H9 (cell line): ENCODE data around the gene COL4A2. TPM values are rescaled to one million over a fixed set of nuclear protein-coding genes. Genes with fewer than 3 reads are reported as not detected.

Experiments
- DNase-seq: peaks from one replicate; pipeline ENCODE4 v3.0.0-alpha.2; 2017
- H2AFZ ChIP-seq: one replicate; pipeline ENCODE4 v1.6.1; 2013; ENCODE audit warnings: mild to moderate bottlenecking, low read length, control low read depth, moderate library complexity
- H2AK5ac ChIP-seq: 2 replicates; pipeline ENCODE4 v1.6.1; 2013; ENCODE audit warnings: low read length, control low read depth, mixed read lengths; ENCODE audit not compliant: insufficient read length
- H2BK120ac ChIP-seq: one replicate; pipeline ENCODE4 v1.6.1; 2013; ENCODE audit warnings: low read depth, mild to moderate bottlenecking, low read length, control low read depth, inconsistent platforms; ENCODE audit not compliant: poor library complexity, severe bottlenecking
- H2BK12ac ChIP-seq: 2 replicates; pipeline ENCODE4 v1.6.1; 2013; ENCODE audit warnings: low read length, control low read depth, mixed read lengths, low read depth; ENCODE audit not compliant: insufficient read length
- H2BK15ac ChIP-seq: 2 replicates; pipeline ENCODE4 v1.6.1; 2013; ENCODE audit warnings: low read depth, low read length, control low read depth
- H2BK20ac ChIP-seq: one replicate; pipeline ENCODE4 v1.6.1; 2013; ENCODE audit warnings: low read depth, mild to moderate bottlenecking, low read length, control low read depth, inconsistent platforms; ENCODE audit not compliant: poor library complexity, severe bottlenecking
- H2BK5ac ChIP-seq: 2 replicates; pipeline ENCODE4 v1.6.1; 2013; ENCODE audit warnings: low read length, control low read depth, mixed read lengths; ENCODE audit not compliant: insufficient read length
- H3K14ac ChIP-seq: 2 replicates; pipeline ENCODE4 v1.6.1; 2013; ENCODE audit warnings: low read length, control low read depth; ENCODE audit not compliant: insufficient read depth
- H3K18ac ChIP-seq: 2 replicates; pipeline ENCODE4 v1.6.1; 2013; ENCODE audit warnings: low read depth, mild to moderate bottlenecking, mixed read lengths, low read length, control low read depth; ENCODE audit not compliant: insufficient read length
- H3K23ac ChIP-seq: 2 replicates; pipeline ENCODE4 v1.6.1; 2013; ENCODE audit warnings: low read length, control low read depth, mixed read lengths, low read depth; ENCODE audit not compliant: insufficient read length
- H3K23me2 ChIP-seq: 2 replicates; pipeline ENCODE4 v1.6.1; 2013; ENCODE audit warnings: low read depth, mild to moderate bottlenecking, mixed read lengths, low read length, control low read depth; ENCODE audit not compliant: insufficient read length, poor library complexity, severe bottlenecking
- H3K27ac ChIP-seq: 2 replicates; pipeline ENCODE4 v1.5.1; 2013; ENCODE audit warnings: low read length, control low read depth, mixed read lengths, low read depth; ENCODE audit not compliant: insufficient read length
- H3K27me3 ChIP-seq: 2 replicates; pipeline ENCODE4 v1.6.1; 2013; ENCODE audit warnings: low read length, control low read depth, inconsistent platforms; ENCODE audit not compliant: insufficient read depth
- H3K4ac ChIP-seq: 2 replicates; pipeline ENCODE4 v1.6.1; 2013; ENCODE audit warnings: low read depth, mild to moderate bottlenecking, control low read depth, inconsistent platforms, low read length, moderate library complexity
- H3K4me1 ChIP-seq: 2 replicates; pipeline ENCODE4 v1.6.1; 2013; ENCODE audit warnings: low read length, control low read depth, inconsistent platforms; ENCODE audit not compliant: insufficient read depth
- H3K4me2 ChIP-seq: 2 replicates; pipeline ENCODE4 v1.6.1; 2013; ENCODE audit warnings: low read length, control low read depth, mixed read lengths; ENCODE audit not compliant: insufficient read length, insufficient read depth
- H3K56ac ChIP-seq: 2 replicates; pipeline ENCODE4 v1.6.1; 2013; ENCODE audit warnings: low read depth, mild to moderate bottlenecking, mixed read lengths, low read length, control low read depth; ENCODE audit not compliant: insufficient read length
- H3K79me1 ChIP-seq: 2 replicates; pipeline ENCODE4 v1.6.1; 2013; ENCODE audit warnings: low read depth, mild to moderate bottlenecking, moderate library complexity, low read length, control low read depth, inconsistent platforms; ENCODE audit not compliant: insufficient read depth, poor library complexity, severe bottlenecking
- H3K79me2 ChIP-seq: 2 replicates; pipeline ENCODE4 v1.6.1; 2013; ENCODE audit warnings: low read length, control low read depth, inconsistent platforms; ENCODE audit not compliant: insufficient read depth
- H3K9ac ChIP-seq: 2 replicates; pipeline ENCODE4 v1.6.1; 2013; ENCODE audit warnings: low read length, control low read depth, mixed read lengths; ENCODE audit not compliant: insufficient read length; ENCODE audit errors: extremely low read depth
- H3K9me3 ChIP-seq: one replicate; pipeline ENCODE4 v1.6.1; 2013; ENCODE audit warnings: low read depth, low read length, inconsistent platforms; ENCODE audit not compliant: control insufficient read depth
- H3T11ph ChIP-seq: one replicate; pipeline ENCODE4 v1.6.1; 2013; ENCODE audit warnings: mild to moderate bottlenecking, low read length, control low read depth, inconsistent platforms
- H4K20me1 ChIP-seq: one replicate; pipeline ENCODE4 v1.6.1; 2013; ENCODE audit not compliant: control insufficient read depth, insufficient read length, insufficient read depth
- H4K5ac ChIP-seq: 2 replicates; pipeline ENCODE4 v1.6.1; 2013; ENCODE audit warnings: low read depth, mild to moderate bottlenecking, mixed read lengths, low read length, control low read depth; ENCODE audit not compliant: insufficient read length
- H4K8ac ChIP-seq: replicated peaks from 2 replicates; pipeline ENCODE4 v1.6.1; 2013; ENCODE audit warnings: low read length, control low read depth, mixed read lengths, low read depth; ENCODE audit not compliant: insufficient read length
- H4K91ac ChIP-seq: 2 replicates; pipeline ENCODE4 v1.6.1; 2013; ENCODE audit warnings: low read depth, mild to moderate bottlenecking, moderate library complexity, mixed read lengths, low read length, control low read depth; ENCODE audit not compliant: insufficient read length
- H3K27ac Mint-ChIP-seq, 3 experiments: 2 replicates in 2 of 3; 3 replicates in 1 of 3; pipeline ENCODE4 v1.8.0; 2020 to 2021; ENCODE audit warnings: mixed read lengths in 3 of 3, mild to moderate bottlenecking in 1 of 3, moderate library complexity in 1 of 3
- H3K27me3 Mint-ChIP-seq: 2 replicates; pipeline ENCODE4 v1.8.0; 2021; ENCODE audit warnings: low read depth, mild to moderate bottlenecking, moderate library complexity, mixed read lengths
- H3K36me3 Mint-ChIP-seq, 3 experiments: 2 replicates in 2 of 3; 3 replicates in 1 of 3; pipeline ENCODE4 v1.8.0; 2020 to 2021; ENCODE audit warnings: low read depth in 3 of 3, mixed read lengths in 3 of 3; ENCODE audit not compliant: insufficient read depth in 1 of 3
- H3K4me1 Mint-ChIP-seq, 2 experiments: 2 replicates each; pipeline ENCODE4 v1.8.0; 2020; ENCODE audit warnings: mixed read lengths in 2 of 2
- H3K4me3 Mint-ChIP-seq, 2 experiments: 2 replicates in 1 of 2; 3 replicates in 1 of 2; pipeline ENCODE4 v1.8.0; 2020 to 2021; ENCODE audit warnings: mild to moderate bottlenecking in 2 of 2, mixed read lengths in 2 of 2, moderate library complexity in 1 of 2
- H3K9me3 Mint-ChIP-seq, 2 experiments: 2 replicates in 1 of 2; 3 replicates in 1 of 2; pipeline ENCODE4 v1.8.0; 2020; ENCODE audit warnings: mild to moderate bottlenecking in 2 of 2, mixed read lengths in 2 of 2, moderate library complexity in 1 of 2
- WGBS: extraction: QIAGEN DNeasy Blood & Tissue Kit; methylation state at CpG from one replicate; pipeline ENCODE4 v1.1.7; 2013; ENCODE audit warnings: missing lambda C conversion rate, low lambda C conversion rate, mixed read lengths; ENCODE audit not compliant: insufficient read length; ENCODE audit errors: extremely low coverage; 5-methylcytosine and 5-hydroxymethylcytosine counted together
- total RNA-seq: library from RNA; stranded (reverse); gene quantifications from 2 replicates; pipeline ENCODE4 v1.2.1, GENCODE V29; 2021
- TF ChIP-seq, protein P1 (sequence below): fragments of 200-600 bp; sonication (generic); conservative IDR thresholded peaks from 3 replicates; pipeline ENCODE4 v1.8.0; 2021; ENCODE audit warnings: antibody characterized with exemption, mild to moderate bottlenecking

The COL4A2 gene
- total RNA-seq, 1 experiment from 2014 or later: 76.5 TPM

DNA sequence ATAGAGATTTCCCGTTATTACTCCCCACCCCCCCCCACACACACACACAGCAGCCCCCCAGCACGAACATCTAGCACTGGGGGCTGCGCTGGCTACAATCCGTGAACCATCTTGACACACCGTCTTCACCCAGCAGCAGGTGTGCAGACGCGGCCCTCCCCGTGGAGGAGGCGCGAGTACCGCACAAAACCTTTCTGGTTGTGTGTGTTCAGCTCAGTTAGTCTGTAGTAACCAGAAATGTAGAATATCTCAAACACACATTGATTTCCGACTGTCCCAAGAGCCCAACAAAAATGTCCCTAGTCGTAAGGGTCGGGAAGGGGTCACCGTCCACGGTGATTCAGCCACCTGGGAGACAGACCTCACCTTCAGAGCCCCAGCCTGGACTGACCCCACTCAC is 131.7 kb downstream of the COL4A2 start:
- Histone ChIP-seq H3K56ac (no peak overlapping the region), H3K4me1 (no peaks in the 10 kb centered on the region), H4K20me1 (no peaks in the 10 kb centered on the region), H2AK5ac (no peak overlapping the region), H2BK15ac (no peak overlapping the region; the same call in 1 of the 2 replicates), H3T11ph (no peak overlapping the region), H2BK5ac (no peak overlapping the region), H3K27me3 (no peaks in the 10 kb centered on the region), H3K4me2 (no peak overlapping the region), H3K79me1 (no peaks in the 10 kb centered on the region), H2BK20ac (no peak overlapping the region), H4K8ac (no peak overlapping the region), H3K14ac (no peak overlapping the region), H4K91ac (no peak overlapping the region), H4K5ac (no peak overlapping the region), H2BK120ac (no peak overlapping the region), H3K4ac (no peak overlapping the region), H2AFZ (no peak overlapping the region), H3K9me3 (no peaks in the 10 kb centered on the region), H3K18ac (no peak overlapping the region), H3K23me2 (no peaks in the 10 kb centered on the region), H2BK12ac (no peak overlapping the region), H3K9ac (no peak overlapping the region), H3K27ac (no peak overlapping the region), H3K23ac (no peak overlapping the region), H3K79me2 (no peaks in the 10 kb centered on the region)
- Mint-ChIP-seq H3K9me3 (no peaks in the 10 kb centered on the region; a peak in 1 of 5 replicates), H3K27ac (no peak overlapping the region; a peak in 1 of 7 replicates), H3K27me3 (no peaks in the 10 kb centered on the region), H3K4me3 (no peak overlapping the region), H3K4me1 (peaks cover 3 to 5% of the 10 kb centered on the region in 2 experiments; a peak in 3 of 4 replicates), H3K36me3 (peaks cover 10 to 39% (median 31%) of the 10 kb centered on the region in 3 experiments; a peak in 6 of 7 replicates)
- DNase-seq: no peak
- TF ChIP-seq, protein P1, sequence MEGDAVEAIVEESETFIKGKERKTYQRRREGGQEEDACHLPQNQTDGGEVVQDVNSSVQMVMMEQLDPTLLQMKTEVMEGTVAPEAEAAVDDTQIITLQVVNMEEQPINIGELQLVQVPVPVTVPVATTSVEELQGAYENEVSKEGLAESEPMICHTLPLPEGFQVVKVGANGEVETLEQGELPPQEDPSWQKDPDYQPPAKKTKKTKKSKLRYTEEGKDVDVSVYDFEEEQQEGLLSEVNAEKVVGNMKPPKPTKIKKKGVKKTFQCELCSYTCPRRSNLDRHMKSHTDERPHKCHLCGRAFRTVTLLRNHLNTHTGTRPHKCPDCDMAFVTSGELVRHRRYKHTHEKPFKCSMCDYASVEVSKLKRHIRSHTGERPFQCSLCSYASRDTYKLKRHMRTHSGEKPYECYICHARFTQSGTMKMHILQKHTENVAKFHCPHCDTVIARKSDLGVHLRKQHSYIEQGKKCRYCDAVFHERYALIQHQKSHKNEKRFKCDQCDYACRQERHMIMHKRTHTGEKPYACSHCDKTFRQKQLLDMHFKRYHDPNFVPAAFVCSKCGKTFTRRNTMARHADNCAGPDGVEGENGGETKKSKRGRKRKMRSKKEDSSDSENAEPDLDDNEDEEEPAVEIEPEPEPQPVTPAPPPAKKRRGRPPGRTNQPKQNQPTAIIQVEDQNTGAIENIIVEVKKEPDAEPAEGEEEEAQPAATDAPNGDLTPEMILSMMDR: no peak
- WGBS: no CpG with 5 or more reads among the region's 16 CpGs
